Hepatocyte (in vitro differentiated cells): ENCODE data around the gene CHCHD10. TPM values are rescaled to one million over a fixed set of nuclear protein-coding genes. Genes with fewer than 3 reads are reported as not detected.

ENCODE experiments used
- DNase-seq: peaks from one replicate; pipeline ENCODE4 v3.0.0-alpha.2; 2016; ENCODE audit warnings: low spot score
- H2AFZ ChIP-seq: fragments of 200-600 bp; sonication (generic); 2 replicates; pipeline ENCODE4 v1.6.0; 2016; ENCODE audit warnings: antibody characterized with exemption, mild to moderate bottlenecking
- H3K27ac ChIP-seq: fragments of 200-600 bp; sonication (generic); 2 replicates; pipeline ENCODE4 v1.5.1; 2016; ENCODE audit warnings: mild to moderate bottlenecking
- H3K27me3 ChIP-seq: fragments of 200-600 bp; sonication (generic); 2 replicates; pipeline ENCODE4 v1.6.1; 2016
- H3K36me3 ChIP-seq: fragments of 200-600 bp; sonication (generic); replicated peaks from 2 replicates; pipeline ENCODE4 v1.5.1; 2016; ENCODE audit warnings: low read depth; ENCODE audit not compliant: insufficient read depth
- H3K4me1 ChIP-seq: fragments of 200-600 bp; sonication (generic); 2 replicates; pipeline ENCODE4 v1.5.1; 2016; ENCODE audit warnings: mild to moderate bottlenecking, moderate library complexity; ENCODE audit not compliant: insufficient read depth
- H3K4me2 ChIP-seq: fragments of 200-600 bp; sonication (generic); 2 replicates; pipeline ENCODE4 v1.6.0; 2016
- H3K4me3 ChIP-seq: fragments of 200-600 bp; sonication (generic); 2 replicates; pipeline ENCODE4 v1.5.1; 2016; ENCODE audit warnings: mild to moderate bottlenecking
- H3K79me2 ChIP-seq: fragments of 200-600 bp; sonication (generic); 2 replicates; pipeline ENCODE4 v1.6.0; 2017; ENCODE audit warnings: mild to moderate bottlenecking
- H3K9me2 ChIP-seq: fragments of 200-600 bp; sonication (generic); replicated peaks from 2 replicates; pipeline ENCODE4 v1.6.0; 2017; ENCODE audit warnings: mild to moderate bottlenecking; ENCODE audit not compliant: insufficient read depth
- H3K9me3 ChIP-seq: fragments of 200-600 bp; sonication (generic); 2 replicates; pipeline ENCODE4 v1.5.1; 2016; ENCODE audit warnings: low read depth, mild to moderate bottlenecking
- H4K20me1 ChIP-seq: fragments of 200-600 bp; sonication (generic); 2 replicates; pipeline ENCODE4 v1.6.0; 2016; ENCODE audit warnings: mild to moderate bottlenecking; ENCODE audit not compliant: insufficient read depth, poor library complexity, severe bottlenecking
- CTCF ChIP-seq: fragments of 200-600 bp; sonication (generic); IDR thresholded peaks from 2 replicates; pipeline ENCODE4 v1.5.1; 2016; ENCODE audit warnings: antibody characterized with exemption, mild to moderate bottlenecking; ENCODE audit not compliant: poor library complexity
- EZH2 ChIP-seq: fragments of 200-600 bp; sonication (generic); IDR thresholded peaks from 2 replicates; pipeline ENCODE4 v1.6.1; 2016; ENCODE audit warnings: antibody characterized with exemption, mild to moderate bottlenecking, borderline replicate concordance
- EZH2phosphoT487 ChIP-seq: fragments of 200-600 bp; sonication (generic); IDR thresholded peaks from one replicate; pipeline ENCODE4 v1.6.1; 2018; ENCODE audit warnings: antibody characterized with exemption, mild to moderate bottlenecking, low read depth, moderate library complexity; ENCODE audit not compliant: unreplicated experiment, severe bottlenecking
- WGBS: methylation state at CpG from one replicate; pipeline ENCODE4 v1.1.6; 2016; ENCODE audit warnings: low lambda C conversion rate; ENCODE audit errors: missing lambda C conversion rate; 5-methylcytosine and 5-hydroxymethylcytosine counted together
- polyA plus RNA-seq: library from polyadenylated mRNA; unstranded; fragments of >200 nt; fragmentation: Nextera tagmentation; extraction: Ambion mirVana; gene quantifications from 2 replicates; pipeline ENCODE4 v1.2.1, GENCODE V29; 2016
- total RNA-seq: library from RNA; depleted of rRNA; stranded (reverse); fragments of >200 nt; gene quantifications from 2 replicates; pipeline ENCODE4 v1.2.3, GENCODE V29; 2014

Gene CHCHD10
- total and polyA plus RNA-seq, 2 experiments from 2014 or later = 36.5 to 68.1 TPM

- 88% methylated on average over 3 of the region's 3 CpGs for WGBS
- TF ChIP-seq CTCF (no peak), EZH2phosphoT487 (no peak), EZH2 (no peak)
- H3K27me3 ChIP-seq = no peaks in the 10 kb centered on the region
- peaks cover 4% of the 10 kb centered on the region for H3K79me2 ChIP-seq
- H3K9me2 ChIP-seq = no peaks in the 10 kb centered on the region
- H4K20me1 ChIP-seq = no peaks in the 10 kb centered on the region
- no peak overlapping the region for H3K27ac ChIP-seq
- DNase-seq = peak; percentile 4
- peaks cover 26% of the 10 kb centered on the region for H3K4me1 ChIP-seq
- H3K36me3 ChIP-seq = no peaks in the 10 kb centered on the region
- no peak overlapping the region for H2AFZ ChIP-seq
- no peak overlapping the region for H3K4me2 ChIP-seq
- H3K9me3 ChIP-seq = no peaks in the 10 kb centered on the region
- H3K4me3 ChIP-seq = no peak overlapping the region
Measured at GRCh38 chr22:23775779-23776375, 8.1 kb upstream of the CHCHD10 start.

- Histone ChIP-seq H2AFZ (no peak overlapping the region), H3K4me1 (peaks cover 26% of the 10 kb centered on the region), H3K4me3 (no peak overlapping the region), H3K9me3 (no peaks in the 10 kb centered on the region), H3K36me3 (no peaks in the 10 kb centered on the region), H4K20me1 (no peaks in the 10 kb centered on the region), H3K4me2 (peak overlapping the region; percentile 97), H3K9me2 (no peaks in the 10 kb centered on the region), H3K27ac (no peak overlapping the region), H3K79me2 (peaks cover 4% of the 10 kb centered on the region), H3K27me3 (no peaks in the 10 kb centered on the region)
- DNase-seq = peak; percentile 51
- TF ChIP-seq EZH2 (no peak), CTCF (no peak), EZH2phosphoT487 (no peak)
- WGBS = 86% methylated on average over 2 of the region's 2 CpGs
Measured at GRCh38 chr22:23774922-23775436, 7.2 kb upstream of the CHCHD10 start.

- Histone ChIP-seq H3K27me3 (no peaks in the 10 kb centered on the region), H4K20me1 (no peaks in the 10 kb centered on the region), H3K4me2 (peak overlapping the region; percentile 97), H2AFZ (no peak overlapping the region), H3K36me3 (no peaks in the 10 kb centered on the region), H3K4me1 (peaks cover 26% of the 10 kb centered on the region), H3K9me3 (no peaks in the 10 kb centered on the region), H3K79me2 (peaks cover 4% of the 10 kb centered on the region), H3K27ac (no peak overlapping the region), H3K4me3 (no peak overlapping the region), H3K9me2 (no peaks in the 10 kb centered on the region)
- 44% methylated on average over 12 of the region's 12 CpGs for WGBS
- DNase-seq = peak; percentile 12
- no peak for TF ChIP-seq EZH2phosphoT487
- TF ChIP-seq CTCF = no peak
- TF ChIP-seq EZH2 = no peak
Measured at GRCh38 chr22:23774114-23774921, 6.5 kb upstream of the CHCHD10 start.
